ENCODE data around the gene FASTK. TPM values are rescaled to one million over a fixed set of nuclear protein-coding genes. Genes with fewer than 3 reads are reported as not detected.

The FASTK gene
- total RNA-seq: 46.4 and 50.1 TPM in 2 replicates

GRCh38 chr7:151080522-151081169, at the start of gene FASTK:
Gene FASTK, minus strand, starts transcription at chr7:151080809. Its CDS starts 43 bp downstream, at chr7:151080766.

GRCh38 chr7:151085691-151086620, 5.3 kb upstream of the FASTK start, which contains the start of gene AGAP3:
Gene AGAP3, plus strand, starts transcription at chr7:151086475. Its CDS starts 267 bp downstream, at chr7:151086742.

GRCh38 chr7:151083071-151083823, 2.6 kb upstream of the FASTK start, which contains the start of gene TMUB1:
Gene TMUB1, minus strand, starts transcription at chr7:151083493. Its CDS starts 930 bp downstream, at chr7:151082563.

GRCh38 chr7:151059367-151060112, 21.1 kb downstream of the FASTK start, which contains the start of gene SLC4A2:
Gene SLC4A2, plus strand, starts transcription at chr7:151059589. Its CDS starts 2,399 bp downstream, at chr7:151061988.

GRCh38 chr7:151057506-151057988, 23.1 kb downstream of the FASTK start, which contains the start of gene CDK5:
Gene CDK5, minus strand, starts transcription at chr7:151057897. Its CDS starts 49 bp downstream, at chr7:151057848.

GRCh38 chr7:151047976-151048815, 32.4 kb downstream of the FASTK start, which contains the start of gene ASIC3:
Gene ASIC3, plus strand, starts transcription at chr7:151048531. Its CDS starts 355 bp downstream, at chr7:151048886.

GRCh38 chr7:151028131-151028947, 52.3 kb downstream of the FASTK start, which contains the start of gene ABCB8:
Gene ABCB8, plus strand, starts transcription at chr7:151028450. Its CDS starts 66 bp downstream, at chr7:151028516.

Other genes starting within 250 kb of the FASTK start
- not detected in 2 replicates for gene AOC1, start 228.3 kb downstream of the FASTK start, total RNA-seq
- gene KCNH2, start 102.5 kb downstream of the FASTK start, total RNA-seq: under 0.01 and 0.07 TPM in 2 replicates
- 86.2 and 96.3 TPM in 2 replicates for gene NOS3, start 89.8 kb downstream of the FASTK start, total RNA-seq
- under 0.01 and 0.07 TPM in 2 replicates for gene ATG9B, start 56.3 kb downstream of the FASTK start, total RNA-seq
- 31.0 and 31.9 TPM in 2 replicates for gene ABCB8, start 52.4 kb downstream of the FASTK start, total RNA-seq
- 0.07 TPM in 1 of 2 replicates, not detected in the other for gene ASIC3, start 32.3 kb downstream of the FASTK start, total RNA-seq
- 14.5 and 14.6 TPM in 2 replicates for gene CDK5, start 22.9 kb downstream of the FASTK start, total RNA-seq
- 65.5 and 69.3 TPM in 2 replicates for gene SLC4A2, start 21.2 kb downstream of the FASTK start, total RNA-seq
- 13.6 and 21.9 TPM in 2 replicates for gene TMUB1, start 2.7 kb upstream of the FASTK start, total RNA-seq
- gene AGAP3, start 5.7 kb upstream of the FASTK start, total RNA-seq: 97.4 and 112 TPM in 2 replicates
- not detected in 2 replicates for gene GBX1, start 86.9 kb upstream of the FASTK start, total RNA-seq
- not detected in 2 replicates for gene ASB10, start 106.4 kb upstream of the FASTK start, total RNA-seq
- gene H2BK1, start 129.7 kb upstream of the FASTK start, total RNA-seq: not detected in 2 replicates
- gene ABCF2, start 146.4 kb upstream of the FASTK start, total RNA-seq: 77.8 and 86.2 TPM in 2 replicates
- gene CHPF2, start 151.7 kb upstream of the FASTK start, total RNA-seq: 59.7 and 61.5 TPM in 2 replicates
- 5.6 and 5.8 TPM in 2 replicates for gene SMARCD3, start 167.9 kb upstream of the FASTK start, total RNA-seq

All from thoracic aorta endothelial cell (primary cell).